T-helper 2 cell treated with Interferon-gamma antibody and Interleukin-4, amounts not matched to agents 5 μg/mL and 100 μg/mL, for 36 hours (primary cell): Measurements from ENCODE around the gene PIEZO1.

ENCODE experiments used
- DNase-seq: peaks from one replicate; pipeline ENCODE4 v3.0.0; 2021; ENCODE audit warnings: low spot score
- H3K27ac Mint-ChIP-seq: one replicate; pipeline ENCODE4 v1.8.0; 2021; ENCODE audit warnings: mild to moderate bottlenecking, mixed read lengths
- H3K27me3 Mint-ChIP-seq: one replicate; pipeline ENCODE4 v1.8.0; 2021; ENCODE audit warnings: low read depth, mixed read lengths
- H3K36me3 Mint-ChIP-seq: one replicate; pipeline ENCODE4 v1.8.0; 2021; ENCODE audit warnings: low read depth, mixed read lengths
- H3K4me1 Mint-ChIP-seq: one replicate; pipeline ENCODE4 v1.8.0; 2021; ENCODE audit warnings: low read depth, mixed read lengths
- H3K4me3 Mint-ChIP-seq: one replicate; pipeline ENCODE4 v1.8.0; 2022; ENCODE audit warnings: mild to moderate bottlenecking, moderate library complexity, mixed read lengths
- H3K9me3 Mint-ChIP-seq: one replicate; pipeline ENCODE4 v1.8.0; 2021; ENCODE audit warnings: mixed read lengths

The PIEZO1 gene

GRCh38 chr16:88764080-88764479 is 20.9 kb downstream of the PIEZO1 start:
- Mint-ChIP-seq H3K36me3 (peaks cover 12% of the 10 kb centered on the region), H3K27ac (no peak overlapping the region), H3K4me1 (peaks cover 10% of the 10 kb centered on the region), H3K27me3 (no peaks in the 10 kb centered on the region), H3K4me3 (no peak overlapping the region), H3K9me3 (no peaks in the 10 kb centered on the region)
- DNase-seq: no peak

GRCh38 chr16:88763502-88764053 is 21.4 kb downstream of the PIEZO1 start:
- Mint-ChIP-seq H3K27me3 (no peaks in the 10 kb centered on the region), H3K27ac (no peak overlapping the region), H3K4me3 (no peak overlapping the region), H3K9me3 (no peaks in the 10 kb centered on the region), H3K4me1 (peaks cover 11% of the 10 kb centered on the region), H3K36me3 (peaks cover 10% of the 10 kb centered on the region)
- no peak for DNase-seq

GRCh38 chr16:88762941-88763340 is 22.1 kb downstream of the PIEZO1 start:
- H3K9me3 Mint-ChIP-seq: no peaks in the 10 kb centered on the region
- H3K27ac Mint-ChIP-seq: no peak overlapping the region
- H3K27me3 Mint-ChIP-seq: no peaks in the 10 kb centered on the region
- H3K4me1 Mint-ChIP-seq: peaks cover 11% of the 10 kb centered on the region
- DNase-seq: no peak
- H3K4me3 Mint-ChIP-seq: no peak overlapping the region
- peaks cover 10% of the 10 kb centered on the region for H3K36me3 Mint-ChIP-seq

GRCh38 chr16:88762258-88762870 is 22.7 kb downstream of the PIEZO1 start:
- H3K4me1 Mint-ChIP-seq: peaks cover 10% of the 10 kb centered on the region
- H3K27ac Mint-ChIP-seq: no peak overlapping the region

GRCh38 chr16:88761830-88762229 is 23.2 kb downstream of the PIEZO1 start:
- Mint-ChIP-seq H3K36me3 (peaks cover 10% of the 10 kb centered on the region), H3K9me3 (no peaks in the 10 kb centered on the region), H3K4me3 (no peak overlapping the region), H3K4me1 (peaks cover 6% of the 10 kb centered on the region), H3K27me3 (no peaks in the 10 kb centered on the region), H3K27ac (no peak overlapping the region)
- no peak for DNase-seq

More at GRCh38 chr16:88762258-88762870, 22.7 kb downstream of the PIEZO1 start:
- no peak overlapping the region for H3K4me3 Mint-ChIP-seq
- peaks cover 10% of the 10 kb centered on the region for H3K36me3 Mint-ChIP-seq
- H3K9me3 Mint-ChIP-seq: no peaks in the 10 kb centered on the region
- DNase-seq: no peak
- H3K27me3 Mint-ChIP-seq: no peaks in the 10 kb centered on the region

- no peaks in the 10 kb centered on the region for H3K9me3 Mint-ChIP-seq
- H3K27me3 Mint-ChIP-seq: no peaks in the 10 kb centered on the region
- H3K36me3 Mint-ChIP-seq: peaks cover 9% of the 10 kb centered on the region
- no peak overlapping the region for H3K4me3 Mint-ChIP-seq
- DNase-seq: no peak
- H3K27ac Mint-ChIP-seq: no peak overlapping the region
- H3K4me1 Mint-ChIP-seq: peaks cover 6% of the 10 kb centered on the region
Observed at GRCh38 chr16:88761143-88761534, 23.9 kb downstream of the PIEZO1 start.

- Mint-ChIP-seq H3K36me3 (peaks cover 6% of the 10 kb centered on the region), H3K4me1 (peaks cover 6% of the 10 kb centered on the region), H3K9me3 (no peaks in the 10 kb centered on the region), H3K27ac (no peak overlapping the region), H3K4me3 (no peak overlapping the region), H3K27me3 (no peaks in the 10 kb centered on the region)
- DNase-seq: no peak
Observed at GRCh38 chr16:88760424-88761142, 24.4 kb downstream of the PIEZO1 start.

GRCh38 chr16:88759976-88760350 is 25.1 kb downstream of the PIEZO1 start:
- Mint-ChIP-seq H3K27me3 (no peaks in the 10 kb centered on the region), H3K36me3 (peaks cover 6% of the 10 kb centered on the region), H3K9me3 (no peaks in the 10 kb centered on the region), H3K27ac (no peak overlapping the region), H3K4me3 (no peak overlapping the region), H3K4me1 (peaks cover 6% of the 10 kb centered on the region)
- no peak for DNase-seq

GRCh38 chr16:88759245-88759975 is 25.6 kb downstream of the PIEZO1 start:
- Mint-ChIP-seq H3K9me3 (no peaks in the 10 kb centered on the region), H3K27ac (peak overlapping the region; percentile 63), H3K36me3 (peaks cover 6% of the 10 kb centered on the region), H3K4me3 (peak overlapping the region; percentile 45), H3K27me3 (no peaks in the 10 kb centered on the region), H3K4me1 (peaks cover 6% of the 10 kb centered on the region)
- DNase-seq: no peak

GRCh38 chr16:88758944-88759244 is 26.1 kb downstream of the PIEZO1 start:
- DNase-seq: no peak
- peaks cover 6% of the 10 kb centered on the region for H3K4me1 Mint-ChIP-seq
- H3K36me3 Mint-ChIP-seq: peaks cover 6% of the 10 kb centered on the region
- no peak overlapping the region for H3K27ac Mint-ChIP-seq
- H3K9me3 Mint-ChIP-seq: no peaks in the 10 kb centered on the region
- H3K27me3 Mint-ChIP-seq: no peaks in the 10 kb centered on the region
- no peak overlapping the region for H3K4me3 Mint-ChIP-seq

GRCh38 chr16:88758227-88758943 is 26.6 kb downstream of the PIEZO1 start:
- Mint-ChIP-seq H3K27ac (no peak overlapping the region), H3K27me3 (no peaks in the 10 kb centered on the region), H3K9me3 (no peaks in the 10 kb centered on the region), H3K36me3 (peaks cover 6% of the 10 kb centered on the region), H3K4me1 (peaks cover 6% of the 10 kb centered on the region), H3K4me3 (no peak overlapping the region)
- no peak for DNase-seq

GRCh38 chr16:88755745-88756443 is 29.1 kb downstream of the PIEZO1 start:
- no peak overlapping the region for H3K27ac Mint-ChIP-seq
- peaks cover 8% of the 10 kb centered on the region for H3K36me3 Mint-ChIP-seq
- H3K4me1 Mint-ChIP-seq: peaks cover 6% of the 10 kb centered on the region
- no peak overlapping the region for H3K4me3 Mint-ChIP-seq
- DNase-seq: no peak
- H3K27me3 Mint-ChIP-seq: no peaks in the 10 kb centered on the region
- no peaks in the 10 kb centered on the region for H3K9me3 Mint-ChIP-seq

GRCh38 chr16:88754912-88755744 is 29.9 kb downstream of the PIEZO1 start:
- Mint-ChIP-seq H3K9me3 (no peaks in the 10 kb centered on the region), H3K4me3 (no peak overlapping the region), H3K4me1 (peaks cover 6% of the 10 kb centered on the region), H3K27me3 (no peaks in the 10 kb centered on the region), H3K27ac (no peak overlapping the region), H3K36me3 (peaks cover 8% of the 10 kb centered on the region)
- DNase-seq: no peak
